H1 (cell line): Measurements from ENCODE around the gene FHL1. TPM values are rescaled to one million over a fixed set of nuclear protein-coding genes. Genes with fewer than 3 reads are reported as not detected.

ENCODE experiments used
- CTCF ChIA-PET: fragments of 300-600 bp; sonication (Branson Sonifier 250); formaldehyde crosslinking; loops from one replicate; lab custom pipeline; 2021; ENCODE audit not compliant: partially characterized antibody; lab: Charles Lee
- POLR2A ChIA-PET: fragments of 300-600 bp; sonication (Branson Sonifier 250); formaldehyde crosslinking; loops from one replicate; lab custom pipeline; 2021; ENCODE audit warnings: inconsistent platforms; ENCODE audit not compliant: partially characterized antibody; lab: Charles Lee
- DNase-seq, 2 experiments: peaks; one replicate each; pipeline versions ENCODE4 v3.0.0 to v3.0.0-alpha.2; 2010 to 2022; ENCODE audit warnings: low spot score in 2 of 2, low read depth in 1 of 2, mixed read lengths in 1 of 2
- FAIRE-seq: peaks from 2 replicates; lab custom pipeline; 2011; peaks lifted over from hg19 to GRCh38; lab: Jason Lieb, UNC
- H2AFZ ChIP-seq: 2 replicates; pipeline ENCODE4 v1.8.1; 2012; ENCODE audit warnings: low read length, inconsistent platforms
- H2AK5ac ChIP-seq: 2 replicates; pipeline ENCODE4 v1.6.1; 2013; ENCODE audit warnings: low read depth, low read length
- H2BK120ac ChIP-seq: replicated peaks from 2 replicates; pipeline ENCODE3; 2013; ENCODE audit warnings: low read depth, low read length, inconsistent platforms
- H2BK12ac ChIP-seq: 2 replicates; pipeline ENCODE4 v1.6.1; 2013; ENCODE audit warnings: low read depth, low read length
- H2BK15ac ChIP-seq: 2 replicates; pipeline ENCODE4 v1.6.1; 2013; ENCODE audit warnings: low read length
- H2BK20ac ChIP-seq: 2 replicates; pipeline ENCODE4 v1.6.1; 2013; ENCODE audit warnings: low read length
- H2BK5ac ChIP-seq: 2 replicates; pipeline ENCODE4 v1.6.1; 2013; ENCODE audit warnings: low read depth, low read length
- H3K14ac ChIP-seq: 2 replicates; pipeline ENCODE4 v1.6.1; 2013; ENCODE audit warnings: inconsistent platforms; ENCODE audit not compliant: insufficient read length
- H3K18ac ChIP-seq: 2 replicates; pipeline ENCODE4 v1.6.1; 2013; ENCODE audit warnings: low read length; ENCODE audit errors: extremely low read depth
- H3K23ac ChIP-seq: 2 replicates; pipeline ENCODE4 v1.6.1; 2013; ENCODE audit warnings: inconsistent platforms; ENCODE audit not compliant: insufficient read length
- H3K23me2 ChIP-seq: 2 replicates; pipeline ENCODE4 v1.6.1; 2013; ENCODE audit warnings: low read depth, low read length
- H3K27ac ChIP-seq: 2 replicates; pipeline ENCODE4 v1.6.1; 2011; ENCODE audit warnings: low read depth, low read length, inconsistent platforms
- H3K27me3 ChIP-seq, 4 experiments: replicated peaks in 1 of 4; 1 replicate in 1 of 4; 2 replicates in 3 of 4; pipeline versions ENCODE4 v1.6.1 to v1.8.1; 2011 to 2013; ENCODE audit warnings: low read length in 3 of 4, mild to moderate bottlenecking in 3 of 4, inconsistent platforms in 2 of 4, mixed read lengths in 2 of 4, moderate library complexity in 1 of 4; ENCODE audit not compliant: control insufficient read depth in 3 of 4, insufficient read depth in 3 of 4; ENCODE audit errors: extremely low read depth in 1 of 4
- H3K36me3 ChIP-seq, 4 experiments: 2 replicates each; pipeline versions ENCODE4 v1.6.1 to v1.8.1; 2011 to 2013; ENCODE audit warnings: mild to moderate bottlenecking in 4 of 4, low read length in 3 of 4, moderate library complexity in 2 of 4, control low read depth in 1 of 4, inconsistent platforms in 1 of 4; ENCODE audit not compliant: insufficient read depth in 4 of 4, control insufficient read depth in 2 of 4
- H3K4ac ChIP-seq: replicated peaks from 2 replicates; pipeline ENCODE3; 2013; ENCODE audit warnings: low read length, low read depth, mixed read lengths, inconsistent platforms; ENCODE audit not compliant: insufficient read length
- H3K4me1 ChIP-seq, 4 experiments: replicated peaks in 1 of 4; 1 replicate in 1 of 4; 2 replicates in 3 of 4; pipeline versions ENCODE4 v1.6.1 to v1.8.1; 2011 to 2013; ENCODE audit warnings: low read length in 3 of 4, inconsistent platforms in 2 of 4, mixed read lengths in 1 of 4; ENCODE audit not compliant: insufficient read depth in 4 of 4, control insufficient read depth in 3 of 4
- H3K4me2 ChIP-seq, 2 experiments: 2 replicates each; pipeline versions ENCODE4 v1.6.1 to v1.8.1; 2011 to 2013; ENCODE audit warnings: low read depth in 2 of 2, low read length in 2 of 2, control low read depth in 1 of 2, inconsistent platforms in 1 of 2, mild to moderate bottlenecking in 1 of 2; ENCODE audit not compliant: insufficient read depth in 1 of 2
- H3K4me3 ChIP-seq, 4 experiments: fragments of 200-600, 300-600 bp in 1 of 4; sonication (generic), shearing (Covaris generic), sonication (Bioruptor Twin) in 1 of 4; 2 replicates each; pipeline versions ENCODE4 v1.5.1 to v1.8.1; 2011 to 2016; ENCODE audit warnings: low read length in 4 of 4, low read depth in 3 of 4, control low read depth in 2 of 4, inconsistent platforms in 2 of 4, mild to moderate bottlenecking in 2 of 4, mixed read lengths in 1 of 4, moderate library complexity in 1 of 4; ENCODE audit not compliant: insufficient read depth in 2 of 4; ENCODE audit errors: extremely low read depth in 1 of 4
- H3K56ac ChIP-seq: replicated peaks from 2 replicates; pipeline ENCODE3; 2013; ENCODE audit warnings: low read depth, mild to moderate bottlenecking, mixed read lengths, low read length, inconsistent platforms; ENCODE audit not compliant: insufficient read length
- H3K79me1 ChIP-seq: 2 replicates; pipeline ENCODE4 v1.6.1; 2013; ENCODE audit warnings: low read depth, low read length, control low read depth
- H3K79me2 ChIP-seq, 2 experiments: 2 replicates each; pipeline versions ENCODE4 v1.6.1 to v1.8.1; 2012 to 2013; ENCODE audit warnings: low read length in 2 of 2, mild to moderate bottlenecking in 2 of 2, inconsistent platforms in 1 of 2; ENCODE audit not compliant: insufficient read depth in 2 of 2, control insufficient read depth in 1 of 2
- H3K9ac ChIP-seq, 4 experiments: replicated peaks in 1 of 4; 1 replicate in 1 of 4; 2 replicates in 3 of 4; pipeline versions ENCODE4 v1.6.1 to v1.8.1; 2011 to 2013; ENCODE audit warnings: low read depth in 3 of 4, low read length in 3 of 4, control low read depth in 2 of 4, mild to moderate bottlenecking in 2 of 4, moderate library complexity in 2 of 4, inconsistent platforms in 1 of 4; ENCODE audit errors: extremely low read depth in 1 of 4
- H3K9me3 ChIP-seq, 2 experiments: 2 replicates each; pipeline versions ENCODE4 v1.6.1 to v1.8.1; 2012 to 2013; ENCODE audit warnings: mild to moderate bottlenecking in 2 of 2, moderate library complexity in 2 of 2, control low read depth in 1 of 2, inconsistent platforms in 1 of 2, low read depth in 1 of 2, low read length in 1 of 2, mixed read lengths in 1 of 2; ENCODE audit not compliant: insufficient read depth in 2 of 2
- H4K20me1 ChIP-seq, 2 experiments: replicated peaks in 1 of 2; 2 replicates each; pipeline versions ENCODE3 to v1.8.1; 2011 to 2013; ENCODE audit warnings: inconsistent platforms in 2 of 2, low read length in 2 of 2, mild to moderate bottlenecking in 1 of 2; ENCODE audit not compliant: insufficient read depth in 2 of 2, control insufficient read depth in 1 of 2
- H4K5ac ChIP-seq: 2 replicates; pipeline ENCODE4 v1.6.1; 2013; ENCODE audit warnings: low read length, low read depth, mixed read lengths, inconsistent platforms; ENCODE audit not compliant: insufficient read length
- H4K8ac ChIP-seq: 2 replicates; pipeline ENCODE4 v1.8.0; 2013; ENCODE audit warnings: mild to moderate bottlenecking, moderate library complexity, low read length, inconsistent platforms; ENCODE audit not compliant: insufficient read depth; ENCODE audit errors: extremely low read depth
- H4K91ac ChIP-seq: replicated peaks from 2 replicates; pipeline ENCODE3; 2013; ENCODE audit warnings: low read length, mixed read lengths, inconsistent platforms; ENCODE audit not compliant: insufficient read length
- EP300 ChIP-seq, 2 experiments: IDR thresholded peaks; 1 replicate in 1 of 2; 2 replicates in 1 of 2; pipeline ENCODE4 v1.6.1; 2011 to 2012; ENCODE audit warnings: low read depth in 2 of 2, low read length in 2 of 2, mild to moderate bottlenecking in 2 of 2, borderline replicate concordance in 1 of 2, inconsistent platforms in 1 of 2, moderate library complexity in 1 of 2
- TCF12 ChIP-seq: IDR thresholded peaks from 2 replicates; pipeline ENCODE4 v1.6.1; 2011; ENCODE audit warnings: low read depth, mild to moderate bottlenecking, low read length
- WGBS, 2 experiments: shearing (Covaris generic) in 1 of 2; methylation state at CpG; one replicate each; pipeline versions ENCODE4 v1.1.6 to v1.1.7; 2013 to 2015; ENCODE audit warnings: low lambda C conversion rate in 2 of 2, mixed read lengths in 2 of 2, inconsistent platforms in 1 of 2, low coverage in 1 of 2, missing lambda C conversion rate in 1 of 2; ENCODE audit not compliant: insufficient replicate concordance in 2 of 2, insufficient coverage in 1 of 2, insufficient read length in 1 of 2; ENCODE audit errors: extremely low coverage in 1 of 2, missing lambda C conversion rate in 1 of 2; 5-methylcytosine and 5-hydroxymethylcytosine counted together
- polyA plus RNA-seq, 7 experiments: library from polyadenylated mRNA; depleted of rRNA in 3 of 7; stranded (reverse) in 5 of 7; unstranded in 2 of 7; fragments of >200 nt in 5 of 7; fragments of 200-250 nt in 2 of 7; gene quantifications; 1 replicate in 5 of 7; 2 replicates in 1 of 7; 4 replicates in 1 of 7; pipeline versions ENCODE4 v1.2.1 to v1.2.3, GENCODE V29; 2011 to 2013; ENCODE audit warnings: missing spikeins in 2 of 7, mixed read lengths in 2 of 7
- total RNA-seq: library from RNA; stranded (reverse); fragmentation: NEBNext Ultra II Directional; extraction: Animal tissue kit (Norgen Biotek cat#: 25700); gene quantifications from 2 replicates; pipeline ENCODE4 v1.2.1, GENCODE V29; 2021

Gene FHL1
- total and polyA plus RNA-seq, 2 of the 8 experiments (the other 6 are each of a cell fraction or from before 2014, with no cell fraction given), result 45.0 to 56.5 TPM

- FAIRE-seq, result no peak
- Histone ChIP-seq H3K4me2 (no peak overlapping the region), H3K23me2 (no peaks in the 10 kb centered on the region), H2AFZ (no peak overlapping the region), H3K56ac (no peak overlapping the region), H2BK120ac (no peak overlapping the region), H3K27ac (no peak overlapping the region), H3K79me2 (peaks cover 0 to 11% of the 10 kb centered on the region in 2 experiments; a peak in 1 of 4 replicates), H2AK5ac (no peak overlapping the region), H3K14ac (no peak overlapping the region), H4K20me1 (no peaks in the 10 kb centered on the region), H4K8ac (no peak overlapping the region), H3K36me3 (peaks cover 0 to 21% (median 11%) of the 10 kb centered on the region in 4 experiments; a peak in 4 of 8 replicates), H3K79me1 (no peaks in the 10 kb centered on the region), H2BK15ac (no peak overlapping the region), H2BK5ac (no peak overlapping the region), H3K23ac (no peak overlapping the region), H3K9ac (no peak overlapping the region), H2BK12ac (no peak overlapping the region), H3K27me3 (no peaks in the 10 kb centered on the region), H3K4me1 (no peaks in the 10 kb centered on the region), H2BK20ac (no peak overlapping the region), H3K4ac (no peak overlapping the region), H4K91ac (no peak overlapping the region), H3K4me3 (no peak overlapping the region), H3K18ac (no peak overlapping the region), H4K5ac (no peak overlapping the region), H3K9me3 (no peaks in the 10 kb centered on the region)
- POLR2A ChIA-PET, result no interaction called here
- no peak for TF ChIP-seq TCF12
- no peak for TF ChIP-seq EP300 (IDR thresholded peaks at IDR 0.05; ENCODE audit: borderline replicate concordance in 1 of 2, low read depth in 2 of 2, low read length in 2 of 2)
- DNase-seq, result no peak
- WGBS, 2 experiments, result 89% methylated on average over 6 of the region's 6 CpGs; no CpG with 5 or more reads in 1 of the 2 experiments
- CTCF ChIA-PET, result interaction anchor here (1.8 kb wide), 1 partner anchor 22 kb away, joined by 4 read pairs; no protein-coding TSS in a partner anchor
Measured at GRCh38 chrX:136246201-136246600, 98.9 kb downstream of the FHL1 start.
